Colonic mucosa (tissue), 2 donors: ENCODE measurements around the gene CST3. TPM values are rescaled to one million over a fixed set of nuclear protein-coding genes. Genes with fewer than 3 reads are reported as not detected.

Source experiments
- total RNA-seq, 2 donors: library from RNA; stranded (reverse); fragmentation: NEBNext Ultra II Directional in 1 of 2; extraction: Animal tissue kit (Norgen Biotek cat#: 25700) in 1 of 2; gene quantifications; one replicate each; pipeline ENCODE4 v1.2.1, GENCODE V29; 2021
- donor health status: DM: no; HTN: no; CAD: no.
- donor health status: DM: no; HTN: no; CAD: no.

The CST3 gene
- total RNA-seq, 2 donors from 2014 or later, result 606 to 666 TPM

Other genes with a start within 250 kb of the CST3 start
- 1 to 10 TPM; 7.5 to 8.4 TPM for gene NAPB, start 216.5 kb downstream of the CST3 start, total RNA-seq
- gene CSTL1, start 198.3 kb downstream of the CST3 start, total RNA-seq, result not detected
- gene CST11, start 185.1 kb downstream of the CST3 start, total RNA-seq, result not detected
- not detected for gene CST8, start 146.8 kb downstream of the CST3 start, total RNA-seq
- gene CST9L, start 69.5 kb downstream of the CST3 start, total RNA-seq, result not detected
- gene CST9, start 32.0 kb downstream of the CST3 start, total RNA-seq, result not detected
- gene CST4, start 51.1 kb upstream of the CST3 start, total RNA-seq, result not detected
- not detected for gene CST1, start 113.0 kb upstream of the CST3 start, total RNA-seq
- gene CST2, start 188.8 kb upstream of the CST3 start, total RNA-seq, result not detected
- gene CST5, start 241.8 kb upstream of the CST3 start, total RNA-seq, result not detected